C4-2B (cell line): ENCODE results near the gene TOP3B.

Source experiments
- CTCF ChIP-seq: fragments of 450-650 bp; conservative IDR thresholded peaks from 2 replicates; pipeline ENCODE4 v1.5.1; 2017; ENCODE audit warnings: mild to moderate bottlenecking
- ZFX ChIP-seq: fragments of 450-650 bp; IDR thresholded peaks from 2 replicates; pipeline ENCODE4 v1.6.1; 2017

DNA sequence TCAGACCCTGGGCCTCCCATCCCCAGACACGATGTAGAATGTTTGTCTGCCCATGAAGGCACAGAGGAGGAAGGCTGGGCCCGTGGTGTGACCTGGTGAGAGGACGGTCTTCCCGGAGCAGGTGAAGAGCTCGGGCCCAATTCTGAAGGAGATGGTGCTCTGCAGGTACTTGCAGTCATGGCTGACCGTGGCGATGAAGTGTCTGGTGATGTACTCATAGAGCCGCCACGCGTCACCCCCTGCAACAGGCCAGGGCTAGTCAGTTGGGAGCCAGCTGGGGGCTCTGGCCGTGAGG lies 20.0 kb downstream of the TOP3B start:
- TF ChIP-seq CTCF, result no peak
- no peak for TF ChIP-seq ZFX
